HCEC 1CT (cell line): ENCODE data around the gene C1orf122.

ENCODE experiments used
- DNase-seq: peaks from one replicate; pipeline ENCODE4 v3.0.0-alpha.2; 2017

Gene C1orf122

DNA sequence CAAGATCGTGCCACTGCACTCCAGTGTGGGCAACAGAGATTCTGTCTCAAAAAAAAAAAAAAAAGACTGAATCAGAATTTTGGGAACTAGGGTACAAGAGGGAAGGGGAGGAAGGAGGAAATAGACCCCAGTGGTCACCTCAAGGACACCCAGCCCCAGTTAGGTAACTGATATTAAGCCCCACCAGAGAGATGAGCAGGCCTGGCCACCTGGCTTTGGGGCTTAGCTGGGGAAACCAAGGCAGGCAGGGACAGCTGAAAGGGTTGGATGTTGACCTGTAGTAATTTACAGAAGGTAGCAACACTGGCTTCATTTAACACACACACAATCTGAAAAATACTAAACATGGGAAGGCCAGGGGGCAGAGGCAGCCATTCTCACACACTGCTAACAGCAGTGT, 5.2 kb upstream of the C1orf122 start:
- DNase-seq, result no peak

DNA sequence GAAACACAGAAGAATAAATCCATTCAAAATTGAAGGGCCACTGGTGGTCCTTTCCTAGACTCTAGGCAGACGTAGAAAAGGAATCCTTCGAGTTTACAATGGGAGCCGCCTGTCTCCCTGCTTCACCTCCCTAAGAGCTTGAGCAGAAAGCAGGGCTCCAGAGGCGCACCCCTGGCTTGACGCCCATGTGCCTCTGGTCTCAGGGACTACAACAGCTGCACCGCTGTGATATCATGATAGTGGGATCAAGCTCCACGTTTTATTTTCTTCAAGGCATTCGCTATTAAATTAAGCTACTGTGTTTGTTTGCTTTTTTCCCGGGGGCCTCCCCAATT, 403 bp upstream of the C1orf122 start:
- DNase-seq, result no peak

DNA sequence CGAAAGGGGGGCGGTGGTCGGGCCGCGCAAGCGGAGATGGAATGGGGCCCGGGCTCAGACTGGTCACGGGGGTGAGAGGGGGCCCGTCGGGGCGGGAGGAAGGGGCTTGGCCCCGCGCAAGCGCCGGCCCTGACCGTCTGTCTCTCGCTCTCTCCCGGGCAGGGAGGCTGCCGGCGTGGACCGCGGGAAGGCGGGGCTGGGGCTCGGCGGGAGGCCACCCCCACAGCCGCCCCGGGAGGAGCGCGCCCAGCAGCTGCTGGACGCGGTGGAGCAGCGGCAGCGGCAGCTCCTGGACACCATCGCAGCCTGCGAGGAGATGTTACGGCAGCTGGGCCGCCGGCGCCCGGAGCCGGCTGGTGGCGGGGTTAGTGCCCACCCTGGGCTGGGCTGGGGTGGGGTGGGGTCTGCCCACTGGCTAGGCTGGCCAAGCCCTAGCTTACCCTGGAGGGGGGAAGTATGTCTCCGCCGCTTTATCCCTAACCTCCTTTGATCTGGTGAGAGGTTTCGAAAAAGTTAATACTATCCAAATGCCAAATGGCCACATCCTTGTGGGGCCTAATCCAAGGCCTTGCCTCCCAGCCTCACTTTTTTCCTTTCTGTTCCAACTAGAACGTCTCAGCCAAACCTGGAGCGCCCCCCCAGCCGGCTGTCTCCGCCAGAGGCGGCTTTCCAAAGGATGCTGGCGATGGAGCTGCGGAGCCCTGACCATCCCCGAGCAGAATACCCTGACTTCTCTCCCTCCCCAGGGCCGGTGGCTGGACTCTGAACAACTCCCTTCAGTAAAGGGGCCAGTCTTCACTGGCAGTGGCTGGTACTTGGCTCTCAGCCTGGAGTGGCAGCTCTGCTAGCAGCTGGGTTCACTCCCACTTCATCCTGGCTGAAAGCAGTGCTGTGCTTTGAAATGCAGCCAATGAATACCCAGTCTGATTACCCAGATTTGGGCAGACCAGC, 1.1 kb downstream of the C1orf122 start:
- DNase-seq, result peak; percentile 83

DNA sequence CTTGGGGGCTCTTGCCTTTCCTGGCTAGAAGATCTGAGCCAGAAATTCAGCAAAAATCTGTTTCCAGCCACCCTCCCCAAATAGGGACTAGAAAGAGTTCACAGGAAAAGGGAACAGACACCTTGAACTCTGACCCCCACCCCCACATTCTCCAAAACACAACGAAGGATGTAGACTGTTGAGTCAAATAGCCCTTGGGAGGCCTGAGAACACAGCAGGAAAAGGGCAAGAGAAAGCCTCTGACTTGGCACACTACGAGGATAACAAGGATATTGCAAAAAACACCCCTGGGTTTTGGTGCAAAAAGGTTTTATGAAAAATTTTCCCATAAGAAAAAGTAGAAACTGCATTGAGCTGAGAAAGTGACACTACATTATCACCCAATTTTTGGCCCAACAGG, 2.4 kb downstream of the C1orf122 start:
- DNase-seq, result no peak

DNA sequence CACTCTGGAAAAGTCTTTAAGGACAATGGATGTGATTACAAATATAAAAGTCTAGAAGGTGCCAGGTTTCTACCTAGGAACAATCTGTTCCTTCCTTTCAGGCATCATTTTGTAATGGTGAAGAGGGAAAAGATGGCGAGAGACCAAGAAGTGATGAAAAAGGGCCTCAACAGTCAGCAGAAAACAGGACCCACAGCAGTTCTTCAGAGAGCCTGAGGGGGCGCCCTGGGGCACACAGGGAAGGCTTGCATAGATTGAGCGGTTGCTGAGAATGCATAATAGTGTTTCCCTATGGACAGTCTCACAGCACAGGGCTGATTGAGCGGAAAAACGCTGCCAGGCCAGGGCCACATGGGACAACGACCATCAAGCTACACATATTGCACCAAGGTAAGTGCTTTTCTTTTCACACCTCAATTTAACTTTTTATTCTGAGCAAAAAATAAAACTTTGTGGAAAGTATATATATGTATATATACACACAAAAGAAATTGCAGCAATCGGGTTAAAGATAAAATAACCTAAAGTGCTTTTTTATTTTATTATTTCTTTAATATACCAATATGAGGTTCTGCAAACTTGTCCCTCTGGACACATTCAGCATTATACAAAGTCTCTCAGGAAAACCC, 3.6 kb downstream of the C1orf122 start:
- DNase-seq, result peak; percentile 76

DNA sequence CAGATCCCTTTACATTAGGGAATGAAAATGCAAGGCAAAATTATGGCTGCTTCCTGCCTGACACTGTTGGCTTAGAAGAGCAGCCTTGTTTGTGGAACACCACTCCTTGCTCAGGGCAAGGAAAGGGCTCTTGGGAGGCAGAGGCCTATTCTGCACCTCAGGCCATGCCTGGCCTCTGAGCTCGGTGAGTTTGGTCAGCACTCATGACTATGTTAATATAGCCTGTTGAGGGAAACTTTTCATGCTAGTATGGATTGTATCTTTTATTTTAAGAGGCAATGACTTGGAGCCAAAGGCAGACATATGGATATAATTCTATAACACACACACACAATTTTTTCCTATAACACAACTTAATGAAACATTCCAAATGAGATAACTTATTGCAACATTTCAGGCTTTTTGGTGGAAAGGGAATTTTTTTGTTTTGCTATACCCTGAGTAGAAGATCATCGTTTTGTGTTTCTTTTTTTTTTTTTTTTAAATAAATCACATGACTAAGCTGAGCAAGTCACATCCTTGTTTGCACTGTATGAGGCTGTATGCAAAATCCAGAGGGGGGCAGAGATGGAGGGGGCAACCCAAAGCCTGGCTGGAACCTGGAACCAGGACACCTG, 6.0 kb downstream of the C1orf122 start:
- DNase-seq, result no peak

DNA sequence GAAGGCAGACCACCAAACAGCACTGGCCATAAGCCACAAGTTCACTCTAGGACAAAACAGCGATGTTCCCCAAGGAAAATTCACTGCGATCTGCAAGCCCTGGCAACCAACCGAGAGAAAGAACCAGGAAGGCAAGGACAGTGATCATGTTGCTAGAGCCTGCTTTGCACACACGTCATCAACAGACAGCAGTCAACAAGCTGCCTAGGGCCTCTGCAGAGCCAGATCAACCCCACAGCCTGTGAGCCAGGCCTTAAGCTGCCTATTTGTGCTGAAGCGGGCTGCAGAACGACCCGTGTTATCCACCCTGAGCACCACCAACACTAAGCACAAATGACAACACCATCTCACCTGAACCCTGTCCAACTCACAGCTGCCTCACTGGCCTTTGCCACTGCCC, 6.7 kb downstream of the C1orf122 start:
- no peak for DNase-seq

DNA sequence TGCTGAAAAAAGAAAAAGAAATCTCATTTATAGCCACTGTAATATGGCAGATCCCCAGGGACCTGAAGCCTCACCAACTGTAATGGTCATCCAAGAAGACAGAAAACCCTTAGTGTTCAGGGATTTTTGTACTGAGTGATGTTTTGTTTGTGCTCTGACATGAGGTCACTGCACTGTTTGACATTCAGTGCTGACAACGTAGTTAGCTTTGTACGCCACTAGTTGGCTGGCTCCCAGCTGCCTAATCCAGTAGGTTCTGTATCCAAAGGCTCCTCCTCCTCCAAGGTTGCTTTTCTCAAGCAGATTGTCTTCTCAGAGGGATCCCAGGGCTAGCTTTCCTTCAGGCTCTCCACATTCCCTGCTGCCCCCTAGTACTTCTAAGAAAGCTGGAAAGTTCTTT, 9.9 kb downstream of the C1orf122 start:
- DNase-seq, result no peak

DNA sequence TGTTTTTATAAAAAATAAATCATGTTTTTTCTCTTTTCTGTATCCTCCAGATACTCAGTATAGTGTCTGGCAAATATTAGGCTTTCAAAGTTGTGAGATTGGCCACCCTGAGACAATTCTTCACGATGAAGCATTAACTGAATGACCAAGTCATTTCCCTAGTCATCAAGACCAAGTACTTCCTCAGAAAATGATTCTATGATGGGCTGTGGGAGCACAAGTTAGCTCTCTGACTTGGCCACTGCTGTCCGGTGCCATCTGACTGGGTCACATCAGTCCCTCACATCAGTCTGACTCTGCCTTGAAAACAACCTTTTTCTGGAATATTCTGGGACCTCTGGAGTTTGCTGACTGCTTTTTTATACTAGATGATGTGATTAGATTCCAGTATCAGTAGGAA, 13.9 kb downstream of the C1orf122 start:
- no peak for DNase-seq

DNA sequence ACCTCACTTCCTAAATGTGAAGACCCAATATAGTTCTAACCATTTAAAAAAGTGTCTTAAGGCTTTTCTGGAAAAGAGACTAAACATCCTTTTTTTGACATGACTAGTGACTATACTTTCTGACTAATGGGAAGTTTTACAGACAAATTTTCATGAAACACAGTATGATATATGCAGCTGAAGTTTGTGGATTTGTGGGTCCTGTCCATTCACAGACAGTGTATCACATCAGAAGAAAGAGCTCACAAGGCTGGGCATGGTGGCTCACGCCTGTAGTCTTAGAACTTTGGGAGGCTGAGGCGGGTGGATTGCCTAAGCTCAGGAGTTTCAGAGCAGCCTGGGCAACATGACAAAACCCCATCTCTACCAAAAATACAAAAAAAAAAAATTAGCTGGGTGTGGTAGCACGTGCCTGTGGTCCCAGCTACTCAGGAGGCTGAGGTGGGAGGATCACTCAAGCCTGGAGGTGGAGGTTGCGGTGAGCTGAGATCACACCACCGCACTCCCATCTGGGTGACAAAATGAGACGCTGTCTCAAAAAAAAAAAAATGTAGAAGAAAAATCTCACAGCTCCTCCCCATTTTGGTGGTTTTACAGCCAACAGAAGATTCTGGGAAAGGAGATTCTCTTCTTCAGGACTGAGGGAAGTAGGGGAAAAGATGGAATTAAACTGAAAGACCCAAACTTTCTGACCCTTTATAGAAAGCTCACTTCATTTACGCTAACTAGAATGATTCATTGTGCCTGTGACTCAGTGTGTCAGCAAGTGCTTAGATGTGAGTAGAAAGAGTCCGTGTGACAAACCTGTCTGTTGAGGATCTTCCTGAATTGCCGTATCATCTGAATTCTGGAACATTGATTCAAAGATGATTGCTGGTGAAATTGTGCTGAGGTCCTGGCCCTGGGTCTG, 15.6 kb downstream of the C1orf122 start:
- no peak for DNase-seq

DNA sequence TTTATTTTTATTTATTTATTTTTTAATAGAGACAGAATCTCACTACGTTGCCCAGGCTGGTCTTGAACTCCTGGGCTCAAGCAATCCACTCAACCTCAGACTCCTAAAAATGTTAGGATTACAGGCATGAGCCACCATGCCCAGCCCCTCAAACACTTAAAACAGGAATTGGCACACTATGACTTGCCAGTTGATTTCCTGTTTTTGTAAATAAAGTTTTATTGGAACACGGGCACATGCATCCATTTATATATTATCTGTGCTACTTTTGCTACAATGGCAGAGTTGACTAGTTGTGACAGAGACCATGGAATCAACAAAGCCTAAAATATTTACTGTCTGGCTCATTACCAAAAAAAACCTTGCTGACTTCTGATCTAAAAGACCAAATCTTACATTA, 16.4 kb downstream of the C1orf122 start:
- no peak for DNase-seq

DNA sequence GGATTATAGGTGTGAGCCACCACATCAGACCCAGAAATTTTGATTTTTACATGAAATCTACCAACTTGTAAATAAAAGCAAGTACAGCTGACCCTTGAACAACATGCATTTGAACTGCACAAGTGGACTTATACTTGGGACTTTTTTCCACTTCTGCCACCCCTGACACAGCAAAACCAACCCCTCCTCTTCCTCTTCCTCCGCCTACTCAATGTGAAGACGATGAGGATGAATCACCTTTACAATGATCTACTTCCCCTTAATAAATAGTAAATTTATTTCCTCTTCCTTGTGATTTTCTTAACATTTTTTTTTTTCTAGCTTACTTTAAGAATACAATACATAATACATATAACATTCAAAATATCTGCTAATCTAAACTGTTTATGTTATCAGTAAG, 17.9 kb downstream of the C1orf122 start:
- DNase-seq, result no peak

DNA sequence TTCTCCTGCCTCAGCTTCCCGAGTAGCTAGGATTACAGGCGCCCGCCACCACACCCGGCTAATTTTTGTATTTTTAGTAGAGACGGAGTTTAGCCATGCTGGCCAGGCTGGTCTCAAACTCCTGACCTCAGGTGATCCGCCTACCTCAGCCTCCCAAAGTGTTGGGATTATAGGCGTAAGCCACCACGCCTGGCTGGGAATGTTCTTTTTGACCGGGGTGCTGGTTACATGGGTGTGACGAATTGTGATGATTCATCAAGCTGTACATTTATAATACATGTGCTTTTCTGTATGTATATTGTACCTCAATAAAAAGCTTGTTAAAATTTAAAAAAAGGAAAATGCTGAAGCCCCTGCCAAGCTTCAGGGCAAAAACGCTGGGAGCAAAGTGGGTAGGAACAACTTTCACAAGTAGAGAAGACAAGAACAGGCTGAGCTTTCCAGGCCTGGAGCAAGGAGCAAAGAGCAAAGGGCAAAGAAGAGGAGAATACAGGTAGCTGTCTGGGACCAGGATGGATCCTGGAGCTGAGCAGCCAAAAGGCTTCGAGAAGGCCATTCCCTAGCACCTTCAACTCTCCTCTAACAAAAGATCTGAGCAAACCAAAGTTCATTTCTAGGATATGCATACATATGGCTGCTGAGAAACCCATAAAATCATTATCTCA, 21.0 kb downstream of the C1orf122 start:
- DNase-seq, result no peak

DNA sequence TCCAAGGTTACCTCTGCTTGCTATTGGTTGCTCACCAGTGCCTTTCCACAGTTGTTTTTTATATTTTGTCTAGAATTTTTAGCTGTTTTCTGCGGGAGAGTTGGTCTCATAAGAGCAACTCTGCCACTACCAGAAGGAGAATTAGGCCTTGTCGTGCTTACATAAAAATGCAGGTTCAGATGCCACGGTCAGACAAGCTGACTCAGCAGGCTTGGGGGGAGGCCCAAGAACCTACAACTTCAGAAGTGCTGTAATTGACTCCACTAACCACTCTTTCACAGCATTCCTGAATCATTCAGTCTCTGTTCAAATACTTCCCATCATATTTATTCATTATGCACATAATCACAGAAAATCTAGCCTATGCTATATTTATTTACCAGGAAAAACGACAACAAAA, 23.5 kb downstream of the C1orf122 start:
- no peak for DNase-seq

DNA sequence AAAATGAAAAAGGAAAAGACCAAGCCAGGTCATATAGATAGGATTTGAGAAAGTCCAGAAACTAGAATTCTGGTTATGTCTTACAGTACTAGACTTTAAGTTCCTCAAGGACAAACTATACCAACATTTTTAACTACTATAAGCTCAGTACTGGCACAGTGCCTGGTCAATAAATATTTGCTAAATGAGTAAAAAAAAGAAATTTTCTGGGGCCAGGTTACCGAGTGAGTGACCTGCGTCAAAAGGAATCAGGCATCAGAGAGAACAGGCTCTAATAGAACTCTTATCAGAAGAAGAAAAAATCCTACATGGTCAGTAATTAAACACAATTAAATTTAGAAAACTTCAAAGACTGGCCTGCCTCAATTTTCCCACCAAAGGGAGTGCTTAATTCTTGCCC, 24.2 kb downstream of the C1orf122 start:
- DNase-seq, result no peak

DNA sequence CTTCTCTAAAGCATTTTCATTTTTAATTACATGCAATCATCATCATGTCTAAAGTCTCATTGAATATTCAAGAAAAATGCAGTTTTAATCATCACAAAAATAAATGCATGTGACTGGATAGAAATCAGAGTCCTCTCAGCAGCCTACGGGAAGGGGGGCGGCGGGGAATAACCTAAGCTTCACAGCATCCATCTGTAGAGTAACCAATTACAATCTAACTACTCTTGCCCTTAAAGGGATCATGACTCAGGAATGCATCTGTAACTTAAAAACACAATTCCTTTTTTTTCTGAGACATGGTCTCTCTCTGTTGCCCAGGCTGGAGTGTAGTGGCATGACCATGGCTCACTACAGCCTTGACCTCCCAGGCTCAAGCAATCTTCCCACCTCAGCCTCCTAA, 29.2 kb downstream of the C1orf122 start:
- no peak for DNase-seq

DNA sequence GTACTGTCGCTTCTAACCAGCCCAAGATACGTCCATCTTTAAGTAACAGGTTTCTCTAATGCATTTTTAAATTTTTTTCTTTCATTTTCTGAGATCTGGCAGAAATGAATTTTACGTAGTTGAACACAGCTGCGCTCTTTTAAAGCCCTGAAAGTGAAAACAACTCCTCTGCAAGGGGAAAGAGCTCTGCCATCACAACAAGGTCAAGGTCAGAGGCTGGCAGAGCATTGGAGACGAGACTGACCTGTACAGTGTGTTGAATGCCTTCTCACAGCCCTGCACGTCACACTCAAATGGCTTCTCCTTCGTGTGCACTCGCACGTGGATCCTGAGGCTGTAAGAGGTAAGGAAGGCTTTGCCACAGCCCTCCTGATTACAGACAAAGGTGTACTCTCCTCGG, 32.1 kb downstream of the C1orf122 start:
- DNase-seq, result no peak

DNA sequence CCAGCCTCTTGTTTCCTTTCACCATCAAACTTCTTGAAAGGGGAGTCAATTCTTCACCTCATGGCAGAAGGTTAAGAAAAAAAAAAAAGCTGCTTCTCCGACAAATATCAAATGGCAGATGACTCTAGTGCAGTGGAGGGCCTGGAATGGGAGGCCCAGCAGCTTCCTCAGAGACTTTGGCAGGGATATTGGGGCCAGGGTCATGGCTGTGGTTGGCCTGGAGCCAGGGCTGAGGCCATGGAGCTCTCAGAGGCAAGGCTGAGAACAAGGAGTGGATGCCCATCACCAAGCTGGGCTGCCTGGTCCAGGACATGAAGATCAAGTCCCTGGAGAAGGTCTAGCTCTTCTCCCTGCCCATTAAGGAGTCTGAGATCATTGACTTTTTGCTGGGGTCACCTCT, 33.1 kb downstream of the C1orf122 start:
- no peak for DNase-seq

DNA sequence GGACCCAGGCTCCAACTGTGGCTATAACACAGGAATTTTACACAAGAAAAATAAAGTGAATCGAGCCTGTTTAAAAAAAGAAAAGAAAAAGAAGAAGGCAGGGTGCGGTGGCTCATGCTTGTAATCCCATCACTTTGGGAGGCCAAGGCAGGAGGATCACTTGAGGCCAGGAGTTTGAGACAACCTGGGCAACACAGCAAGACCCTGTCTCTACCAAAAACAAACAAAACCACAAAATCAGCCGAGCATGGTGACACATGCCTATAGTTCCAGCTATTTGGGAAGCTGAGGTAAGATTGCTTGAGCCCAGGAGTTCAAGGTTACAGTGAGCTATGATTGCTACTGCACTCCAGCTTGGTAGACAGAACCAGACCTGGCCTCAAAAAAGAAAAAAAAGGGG, 34.1 kb downstream of the C1orf122 start:
- no peak for DNase-seq

DNA sequence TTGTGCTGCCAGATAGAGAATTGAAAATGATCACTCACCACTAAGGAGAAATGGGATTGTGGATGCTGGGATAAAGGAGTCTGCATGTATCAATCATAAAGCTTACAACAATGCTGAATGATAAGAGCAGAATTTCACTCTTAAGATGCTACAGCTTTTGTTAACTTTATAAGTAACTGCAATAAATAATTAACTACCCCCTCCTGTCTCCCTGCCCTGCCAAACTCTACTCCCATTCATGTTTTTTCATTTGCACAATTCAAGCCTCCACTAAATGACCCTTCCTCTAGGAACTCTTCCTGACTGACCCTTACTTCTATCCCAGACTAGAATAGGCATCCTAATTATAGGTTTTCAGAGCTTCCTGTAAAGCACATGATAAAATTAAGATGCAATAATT, 36.9 kb downstream of the C1orf122 start:
- DNase-seq, result no peak

DNA sequence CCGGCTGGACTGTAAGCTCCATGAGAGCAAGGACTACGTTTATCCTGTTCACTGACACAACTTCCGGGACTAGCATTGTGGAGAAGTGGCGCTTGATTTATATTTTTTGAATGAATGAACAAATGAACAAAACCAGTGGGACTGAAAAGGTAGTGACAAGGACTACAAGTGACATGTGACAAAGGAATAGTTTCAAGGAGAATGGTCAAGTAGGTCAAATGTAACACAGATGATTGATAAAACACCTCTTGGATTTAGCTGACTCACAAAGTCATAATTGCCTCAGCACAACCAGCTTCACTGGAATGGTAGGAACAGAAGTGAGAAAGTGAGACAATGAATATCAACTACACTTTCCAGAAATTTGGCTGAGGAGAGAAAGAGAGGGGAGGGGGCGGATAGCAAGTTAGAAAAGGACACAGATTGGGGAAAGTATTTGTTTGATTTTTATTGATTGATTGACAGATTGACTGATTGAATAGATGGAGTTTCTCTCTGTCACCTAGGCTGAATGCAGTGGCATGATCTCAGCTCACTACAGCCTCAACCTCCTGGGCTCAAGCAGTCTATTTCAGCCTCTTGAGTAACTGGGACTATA, 37.6 kb downstream of the C1orf122 start:
- no peak for DNase-seq

DNA sequence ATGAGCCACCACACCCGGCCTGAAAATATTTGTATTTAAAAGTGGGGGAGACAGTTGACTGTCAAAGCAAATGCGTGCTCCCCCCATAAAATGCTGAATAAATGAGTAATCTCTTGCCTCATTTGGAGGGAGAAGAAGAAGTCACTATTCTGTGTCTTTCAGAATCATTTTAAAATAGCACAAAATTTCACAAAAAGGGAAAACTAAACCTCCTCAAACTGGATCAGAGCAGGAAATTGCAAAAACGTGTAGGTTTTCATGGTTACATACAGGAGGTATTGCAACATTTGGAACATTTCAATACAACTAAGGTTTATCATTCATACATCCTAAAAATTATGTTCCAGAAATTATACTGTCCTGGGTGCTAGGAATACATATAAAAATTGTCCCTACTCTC, 38.2 kb downstream of the C1orf122 start:
- DNase-seq, result no peak
